ENCODE results near the gene DOK6. TPM values are rescaled to one million over a fixed set of nuclear protein-coding genes. Genes with fewer than 3 reads are reported as not detected.

Gene DOK6
- total and polyA plus RNA-seq, 2 of the 13 experiments (the other 11 are each of a cell fraction or from before 2014, with no cell fraction given): 17.0 to 17.2 TPM

DNA sequence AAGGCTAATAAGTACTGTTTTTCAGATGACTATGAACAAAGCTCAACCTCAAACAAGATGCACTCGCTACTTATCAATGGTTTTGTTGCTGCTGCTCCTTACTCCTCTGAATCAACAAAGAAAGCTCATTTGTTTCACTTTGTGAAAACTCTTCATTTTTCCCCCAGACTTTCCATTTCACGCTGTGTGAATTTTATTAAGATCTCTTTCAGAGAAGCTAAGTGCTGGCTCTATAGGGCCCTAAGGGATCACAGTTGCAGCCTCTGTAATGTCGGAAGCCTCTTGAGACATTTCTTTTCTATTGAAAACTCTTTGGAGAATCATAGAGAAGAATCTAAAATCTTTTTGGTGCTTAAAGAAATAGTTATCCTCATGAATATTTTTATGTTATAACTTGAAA, 337.2 kb downstream of the DOK6 start:
- POLR2A ChIA-PET: no interaction called here

More for the DNA sequence above, 337.2 kb downstream of the DOK6 start:
- no peak overlapping the region for H3K4me3 ChIP-seq (replicated peaks in 1 of 3; ENCODE audit: insufficient read depth in 1 of 3, low read depth in 2 of 3, low read length in 3 of 3)
- no peak overlapping the region for H3K4me2 ChIP-seq (ENCODE audit: low read depth, low read length)
- no peak overlapping the region for H3K27ac ChIP-seq (ENCODE audit: extremely low read length, insufficient read depth, low read length)
- H3K9me3 ChIP-seq (ENCODE audit: low read length): peaks cover 7% of the 10 kb centered on the region; the same call in 1 of the 2 replicates
- no peak overlapping the region for H2AFZ ChIP-seq (ENCODE audit: low read length)
- H3K36me3 ChIP-seq (replicated peaks in 1 of 2; ENCODE audit: control insufficient read depth in 1 of 2, insufficient read depth in 2 of 2, low read length in 2 of 2): no peaks in the 10 kb centered on the region
- FAIRE-seq: no peak
- CTCF ChIA-PET (ENCODE audit: low intra/inter-chr PET ratio, low total read pairs): no interaction called here
- H3K27me3 ChIP-seq (ENCODE audit: control insufficient read depth in 1 of 2, insufficient read depth in 2 of 2, low read length in 2 of 2): no peaks in the 10 kb centered on the region
- H3K9ac ChIP-seq (ENCODE audit: insufficient read depth, low read depth, low read length): no peak overlapping the region
- no peaks in the 10 kb centered on the region for H4K20me1 ChIP-seq (ENCODE audit: insufficient read depth, low read length)
- H3K4me1 ChIP-seq (ENCODE audit: insufficient read depth, low read length): no peaks in the 10 kb centered on the region
- no peak for DNase-seq (ENCODE audit: low spot score)
- intact Hi-C loops (cut with micrococcal nuclease; ENCODE audit: unreplicated experiment) (no loop called here), in situ Hi-C loops (cut with HindIII; ENCODE audit: extremely low pct_ligation_motif_present, low pct_unique_long_range_greater_than_20kb) (no loop called here)
- BruUV-seq (replicated peaks): no TSS peak
- H3K79me2 ChIP-seq (ENCODE audit: insufficient read depth, low read length): no peaks in the 10 kb centered on the region
- TF ChIP-seq HNRNPL (IDR thresholded peaks at IDR 0.05; ENCODE audit: low read depth, low read length) (no peak), EEA1 (CRISPR knock-in tag; IDR thresholded peaks at IDR 0.05; ENCODE audit: borderline replicate concordance) (no peak), PTBP1 (IDR thresholded peaks at IDR 0.05; ENCODE audit: low read depth, low read length, poor library complexity, severe bottlenecking) (no peak), CREB1 (IDR thresholded peaks at IDR 0.05) (no peak), CREB1 (CRISPR knock-in tag; IDR thresholded peaks at IDR 0.05) (no peak), ZSCAN20 (CRISPR knock-in tag; IDR thresholded peaks at IDR 0.05; ENCODE audit: borderline replicate concordance) (no peak), SIN3B (IDR thresholded peaks at IDR 0.05; ENCODE audit: low read length) (no peak), ZFP82 (CRISPR knock-in tag; IDR thresholded peaks at IDR 0.05; ENCODE audit: borderline replicate concordance) (no peak), ZNF326 (CRISPR knock-in tag; IDR thresholded peaks at IDR 0.05; ENCODE audit: borderline replicate concordance) (no peak), IRF2 (CRISPR knock-in tag; IDR thresholded peaks at IDR 0.05) (no peak), KLF6 (CRISPR knock-in tag; IDR thresholded peaks at IDR 0.05) (no peak), RBFOX2 (IDR thresholded peaks at IDR 0.05; ENCODE audit: low read depth, low read length) (no peak)
- TF ChIP-seq, protein P1, sequence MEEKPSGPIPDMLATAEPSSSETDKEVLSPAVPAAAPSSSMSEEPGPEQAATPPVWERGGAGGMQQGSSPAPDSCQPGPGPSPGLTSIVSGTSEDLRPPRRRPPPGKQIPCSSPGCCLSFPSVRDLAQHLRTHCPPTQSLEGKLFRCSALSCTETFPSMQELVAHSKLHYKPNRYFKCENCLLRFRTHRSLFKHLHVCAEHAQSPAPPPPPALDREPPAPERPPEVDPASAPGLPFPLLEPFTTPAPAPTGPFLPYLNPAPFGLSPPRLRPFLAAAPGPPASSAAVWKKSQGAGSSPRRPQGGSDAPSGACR (CRISPR knock-in tag; IDR thresholded peaks at IDR 0.05): no peak
- TF ChIP-seq, protein P2, sequence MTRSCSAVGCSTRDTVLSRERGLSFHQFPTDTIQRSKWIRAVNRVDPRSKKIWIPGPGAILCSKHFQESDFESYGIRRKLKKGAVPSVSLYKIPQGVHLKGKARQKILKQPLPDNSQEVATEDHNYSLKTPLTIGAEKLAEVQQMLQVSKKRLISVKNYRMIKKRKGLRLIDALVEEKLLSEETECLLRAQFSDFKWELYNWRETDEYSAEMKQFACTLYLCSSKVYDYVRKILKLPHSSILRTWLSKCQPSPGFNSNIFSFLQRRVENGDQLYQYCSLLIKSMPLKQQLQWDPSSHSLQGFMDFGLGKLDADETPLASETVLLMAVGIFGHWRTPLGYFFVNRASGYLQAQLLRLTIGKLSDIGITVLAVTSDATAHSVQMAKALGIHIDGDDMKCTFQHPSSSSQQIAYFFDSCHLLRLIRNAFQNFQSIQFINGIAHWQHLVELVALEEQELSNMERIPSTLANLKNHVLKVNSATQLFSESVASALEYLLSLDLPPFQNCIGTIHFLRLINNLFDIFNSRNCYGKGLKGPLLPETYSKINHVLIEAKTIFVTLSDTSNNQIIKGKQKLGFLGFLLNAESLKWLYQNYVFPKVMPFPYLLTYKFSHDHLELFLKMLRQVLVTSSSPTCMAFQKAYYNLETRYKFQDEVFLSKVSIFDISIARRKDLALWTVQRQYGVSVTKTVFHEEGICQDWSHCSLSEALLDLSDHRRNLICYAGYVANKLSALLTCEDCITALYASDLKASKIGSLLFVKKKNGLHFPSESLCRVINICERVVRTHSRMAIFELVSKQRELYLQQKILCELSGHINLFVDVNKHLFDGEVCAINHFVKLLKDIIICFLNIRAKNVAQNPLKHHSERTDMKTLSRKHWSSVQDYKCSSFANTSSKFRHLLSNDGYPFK (CRISPR knock-in tag; IDR thresholded peaks at IDR 0.05; ENCODE audit: borderline replicate concordance): no peak
- TF ChIP-seq, protein P3, sequence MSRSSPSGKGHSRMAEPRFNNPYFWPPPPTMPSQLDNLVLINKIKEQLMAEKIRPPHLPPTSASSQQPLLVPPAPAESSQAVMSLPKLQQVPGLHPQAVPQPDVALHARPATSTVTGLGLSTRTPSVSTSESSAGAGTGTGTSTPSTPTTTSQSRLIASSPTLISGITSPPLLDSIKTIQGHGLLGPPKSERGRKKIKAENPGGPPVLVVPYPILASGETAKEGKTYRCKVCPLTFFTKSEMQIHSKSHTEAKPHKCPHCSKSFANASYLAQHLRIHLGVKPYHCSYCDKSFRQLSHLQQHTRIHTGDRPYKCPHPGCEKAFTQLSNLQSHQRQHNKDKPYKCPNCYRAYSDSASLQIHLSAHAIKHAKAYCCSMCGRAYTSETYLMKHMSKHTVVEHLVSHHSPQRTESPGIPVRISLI (CRISPR knock-in tag; IDR thresholded peaks at IDR 0.05; ENCODE audit: borderline replicate concordance): no peak
- ATAC-seq: no peak
- 97% methylated on average over 3 of the region's 3 CpGs for WGBS (ENCODE audit: low lambda C conversion rate)
